ENCODE results near the gene ARHGAP15. TPM values are rescaled to one million over a fixed set of nuclear protein-coding genes. Genes with fewer than 3 reads are reported as not detected.
A peak's percentile ranks its signal among the peaks of the same experiment; 100 is the strongest.

The ARHGAP15 gene
- total and polyA plus RNA-seq, 4 donors, result 3.8 to 17.9 (median 13.2) TPM

GRCh38 chr2:143515318-143515717, 386.1 kb downstream of the ARHGAP15 start (continued):
- no peak for TF ChIP-seq JUND (IDR thresholded peaks at IDR 0.05)
- no peak for TF ChIP-seq GABPA (IDR thresholded peaks at IDR 0.05 in 1 of 2, conservative IDR thresholded peaks at IDR 0.05 in 1 of 2)
- no peak for TF ChIP-seq ZBTB33 (IDR thresholded peaks at IDR 0.05)
- TF ChIP-seq HNF4A (conservative IDR thresholded peaks at IDR 0.05), result no peak
- TF ChIP-seq FOXA1 (IDR thresholded peaks at IDR 0.05), result no peak

- 74% methylated on average over 3 of the region's 3 CpGs for WGBS
- no peak for TF ChIP-seq FOXA2 (IDR thresholded peaks at IDR 0.05)
- TF ChIP-seq SP1 (IDR thresholded peaks at IDR 0.05), result no peak
- TF ChIP-seq HNF4G (IDR thresholded peaks at IDR 0.05), result no peak
- TF ChIP-seq ATF3 (IDR thresholded peaks at IDR 0.05), result no peak
- TF ChIP-seq REST (IDR thresholded peaks at IDR 0.05), result no peak
- no peak for TF ChIP-seq TAF1 (conservative IDR thresholded peaks at IDR 0.05)
- TF ChIP-seq JUND (IDR thresholded peaks at IDR 0.05), result no peak
- TF ChIP-seq NR2F2 (IDR thresholded peaks at IDR 0.05), result no peak
- H3K4me3 ChIP-seq (ENCODE audit: low read depth in 1 of 3, low read length in 3 of 3), result no peak overlapping the region
- H3K27ac ChIP-seq (ENCODE audit: low read depth in 1 of 2, low read length in 2 of 2), result no peak overlapping the region
- no peak for DNase-seq (ENCODE audit: low spot score)
- no peak overlapping the region for H3K9ac ChIP-seq (ENCODE audit: low read depth in 1 of 2, low read length in 2 of 2)
- H3K4me1 ChIP-seq (ENCODE audit: control insufficient read depth in 4 of 4, insufficient read depth in 4 of 4, low read length in 3 of 4), result no peaks in the 10 kb centered on the region
- H3K9me3 ChIP-seq (ENCODE audit: control insufficient read depth in 4 of 4, low read length in 3 of 4), result no peaks in the 10 kb centered on the region
- no peaks in the 10 kb centered on the region for H3K27me3 ChIP-seq (ENCODE audit: control insufficient read depth in 4 of 4, insufficient read depth in 4 of 4, low read length in 3 of 4)
- H3K36me3 ChIP-seq (ENCODE audit: control insufficient read depth in 4 of 4, insufficient read depth in 3 of 4, low read depth in 1 of 4, low read length in 3 of 4), result no peaks in the 10 kb centered on the region
Measured at GRCh38 chr2:143519521-143519920, 390.3 kb downstream of the ARHGAP15 start.

- no peaks in the 10 kb centered on the region for H3K27me3 ChIP-seq (ENCODE audit: control insufficient read depth in 4 of 4, insufficient read depth in 4 of 4, low read length in 3 of 4)
- H3K4me1 ChIP-seq (ENCODE audit: control insufficient read depth in 4 of 4, insufficient read depth in 4 of 4, low read length in 3 of 4), result peaks cover 0 to 4% (median 0%) of the 10 kb centered on the region in 4 donors
- 70% methylated on average over 3 of the region's 3 CpGs for WGBS
- no peaks in the 10 kb centered on the region for H3K9me3 ChIP-seq (ENCODE audit: control insufficient read depth in 4 of 4, low read length in 3 of 4)
- no peak overlapping the region for H3K4me3 ChIP-seq (ENCODE audit: low read depth in 1 of 3, low read length in 3 of 3)
- H3K9ac ChIP-seq (ENCODE audit: low read depth in 1 of 2, low read length in 2 of 2), result no peak overlapping the region
- no peaks in the 10 kb centered on the region for H3K36me3 ChIP-seq (ENCODE audit: control insufficient read depth in 4 of 4, insufficient read depth in 3 of 4, low read depth in 1 of 4, low read length in 3 of 4)
- no peak overlapping the region for H3K27ac ChIP-seq (ENCODE audit: low read depth in 1 of 2, low read length in 2 of 2)
- TF ChIP-seq HNF4G (IDR thresholded peaks at IDR 0.05) (no peak), TAF1 (conservative IDR thresholded peaks at IDR 0.05) (no peak), GABPA (IDR thresholded peaks at IDR 0.05 in 1 of 2, conservative IDR thresholded peaks at IDR 0.05 in 1 of 2) (no peak), RAD21 (IDR thresholded peaks at IDR 0.05) (peak in 1 of 2 donors; percentile 9), FOXA1 (IDR thresholded peaks at IDR 0.05) (no peak)
- no peak for DNase-seq (ENCODE audit: low spot score)
Measured at GRCh38 chr2:143521396-143521795, 392.2 kb downstream of the ARHGAP15 start.

Measured in liver (tissue), 9 donors.